ENCODE results near the gene DUOXA1.

- TF ChIP-seq CEBPB (IDR thresholded peaks at IDR 0.05) (no peak), REST (IDR thresholded peaks at IDR 0.05; ENCODE audit: low read depth) (no peak), ZBTB7A (IDR thresholded peaks at IDR 0.05; ENCODE audit: low read depth) (no peak), TCF12 (IDR thresholded peaks at IDR 0.05; ENCODE audit: low read depth) (no peak), TEAD4 (IDR thresholded peaks at IDR 0.05) (no peak), MAX (IDR thresholded peaks at IDR 0.05) (no peak), CREB1 (IDR thresholded peaks at IDR 0.05; ENCODE audit: low read depth) (no peak), YY1 (IDR thresholded peaks at IDR 0.05; ENCODE audit: low read depth) (no peak), RAD21 (IDR thresholded peaks at IDR 0.05; ENCODE audit: low read depth) (no peak), EP300 (IDR thresholded peaks at IDR 0.05; ENCODE audit: borderline replicate concordance) (no peak), TAF1 (IDR thresholded peaks at IDR 0.05; ENCODE audit: low read depth) (no peak), FOXM1 (IDR thresholded peaks at IDR 0.05; ENCODE audit: borderline replicate concordance, low read depth) (no peak), NFIC (IDR thresholded peaks at IDR 0.05) (no peak)
These were observed 32.0 kb upstream of the DUOXA1 start for GRCh38 chr15:45161666-45162065.
